ENCODE results near the gene KCTD1. TPM values are rescaled to one million over a fixed set of nuclear protein-coding genes. Genes with fewer than 3 reads are reported as not detected.

The KCTD1 gene
- polyA plus RNA-seq, 1 of the 3 experiments (the other 2 are of a cell fraction), result 12.8 TPM

GRCh38 chr18:26574958-26575864, 26.9 kb upstream of the KCTD1 start:
- WGBS (ENCODE audit: low lambda C conversion rate), result 46% methylated on average over 24 of the region's 27 CpGs
- Histone ChIP-seq H4K20me1 (ENCODE audit: insufficient read depth) (no peaks in the 10 kb centered on the region), H3K4me1 (ENCODE audit: control insufficient read depth in 1 of 2, insufficient read depth in 2 of 2, low read depth in 1 of 2, low read length in 1 of 2) (peaks cover 0 to 10% of the 10 kb centered on the region in 2 experiments; a peak in 2 of 4 replicates), H3K27me3 (ENCODE audit: insufficient read depth) (no peaks in the 10 kb centered on the region), H3K9ac (no peak overlapping the region), H3F3A (replicated peaks; ENCODE audit: insufficient read depth) (no peaks in the 10 kb centered on the region), H3K9me2 (no peaks in the 10 kb centered on the region), H3K4me2 (peak overlapping the region; percentile 69), H3K4me3 (ENCODE audit: low read depth in 2 of 2, low read length in 1 of 2) (peak overlapping the region; percentile 44 to 54; a peak in 3 of 4 replicates), H3K27ac (ENCODE audit: low read depth in 2 of 2, low read length in 1 of 2) (peak overlapping the region in 1 of 2 experiments; percentile 72; a peak in 2 of 4 replicates), H3K9me3 (no peaks in the 10 kb centered on the region), H3K36me3 (replicated peaks in 1 of 2; ENCODE audit: control insufficient read depth in 1 of 2, insufficient read depth in 2 of 2, low read length in 1 of 2) (no peaks in the 10 kb centered on the region), H2AFZ (ENCODE audit: low read depth) (peak overlapping the region; percentile 71; the same call in 1 of the 2 replicates), H3K79me2 (ENCODE audit: insufficient read depth) (no peaks in the 10 kb centered on the region)
- POLR2A ChIA-PET, result interaction anchor here (0.9 kb wide), 1 partner anchor 27 kb away, joined by 6 read pairs; the partner anchor contains the start of gene KCTD1
- TF ChIP-seq MAX (IDR thresholded peaks at IDR 0.05; ENCODE audit: low read depth) (0 out of 2 replicates have a peak, but pooled peaks have one; percentile 28), MXI1 (IDR thresholded peaks at IDR 0.05; ENCODE audit: low read depth, low read length) (0 out of 2 replicates have a peak, but pooled peaks have one; percentile 39), TCF12 (IDR thresholded peaks at IDR 0.05) (no peak)
- peak; percentile 50 for DNase-seq
- CTCF ChIA-PET, result interaction anchor here (0.6 to 1.1 kb wide), 4 partner anchors 11 to 191 kb away, joined by 3 read pairs; no protein-coding TSS in a partner anchor

GRCh38 chr18:26568926-26569665, 20.7 kb upstream of the KCTD1 start:
- no peaks in the 10 kb centered on the region for H3F3A ChIP-seq (replicated peaks; ENCODE audit: insufficient read depth)
- no peak overlapping the region for H3K4me3 ChIP-seq (ENCODE audit: low read depth in 2 of 2, low read length in 1 of 2)
- no peaks in the 10 kb centered on the region for H4K20me1 ChIP-seq (ENCODE audit: insufficient read depth)
- H2AFZ ChIP-seq (ENCODE audit: low read depth), result no peak overlapping the region
- no peak overlapping the region for H3K27ac ChIP-seq (ENCODE audit: low read depth in 2 of 2, low read length in 1 of 2)
- 70% methylated on average over 5 of the region's 5 CpGs for WGBS (ENCODE audit: low lambda C conversion rate)
- H3K79me2 ChIP-seq (ENCODE audit: insufficient read depth), result no peaks in the 10 kb centered on the region
- no peaks in the 10 kb centered on the region for H3K36me3 ChIP-seq (replicated peaks in 1 of 2; ENCODE audit: control insufficient read depth in 1 of 2, insufficient read depth in 2 of 2, low read length in 1 of 2)
- ChIA-PET CTCF (interaction anchor here (0.6 to 1.5 kb wide), 3 partner anchors 21 to 185 kb away, joined by 3 to 5 read pairs (median 4); partner anchors contain the start of gene KCTD1), POLR2A (interaction anchor here (1.1 kb wide), 1 partner anchor 21 kb away, joined by 4 read pairs; the partner anchor contains the start of gene KCTD1)
- H3K4me2 ChIP-seq, result no peak overlapping the region
- H3K9me3 ChIP-seq, result no peaks in the 10 kb centered on the region
- no peak overlapping the region for H3K9ac ChIP-seq
- H3K4me1 ChIP-seq (ENCODE audit: control insufficient read depth in 1 of 2, insufficient read depth in 2 of 2, low read depth in 1 of 2, low read length in 1 of 2), result peaks cover 0 to 2% of the 10 kb centered on the region in 2 experiments; a peak in 1 of 4 replicates
- DNase-seq, result no peak
- TF ChIP-seq TAF1 (IDR thresholded peaks at IDR 0.05; ENCODE audit: borderline replicate concordance, low read depth, low read length) (no peak), CHD2 (IDR thresholded peaks at IDR 0.05; ENCODE audit: low read length, partially characterized antibody) (no peak), USF2 (IDR thresholded peaks at IDR 0.05; ENCODE audit: borderline replicate concordance, low read depth, low read length) (no peak), SMC3 (IDR thresholded peaks at IDR 0.05; ENCODE audit: low read depth, low read length) (no peak), JUND (IDR thresholded peaks at IDR 0.05) (no peak), CTCF (IDR thresholded peaks at IDR 0.05) (no peak), RAD21 (IDR thresholded peaks at IDR 0.05; ENCODE audit: low read length) (no peak), SIN3A (IDR thresholded peaks at IDR 0.05; ENCODE audit: borderline replicate concordance, low read depth, low read length) (no peak), YY1 (IDR thresholded peaks at IDR 0.05; ENCODE audit: low read depth) (no peak), TCF12 (IDR thresholded peaks at IDR 0.05) (no peak), NRF1 (IDR thresholded peaks at IDR 0.05; ENCODE audit: low read depth, low read length) (no peak), USF1 (IDR thresholded peaks at IDR 0.05; ENCODE audit: borderline replicate concordance, low read depth) (no peak)
- H3K27me3 ChIP-seq (ENCODE audit: insufficient read depth), result no peaks in the 10 kb centered on the region
- no peaks in the 10 kb centered on the region for H3K9me2 ChIP-seq
